GM12864 (cell line): ENCODE measurements around the gene ZNF385B.

ENCODE experiments used
- DNase-seq: peaks from one replicate; pipeline ENCODE4 v3.0.0-alpha.2; 2011; ENCODE audit warnings: low read depth
- H3K4me3 ChIP-seq: 2 replicates; pipeline ENCODE4 v1.5.1; 2011; ENCODE audit warnings: mild to moderate bottlenecking, low read depth, low read length, control low read depth
- CTCF ChIP-seq: IDR thresholded peaks from 2 replicates; pipeline ENCODE4 v1.5.1; 2011; ENCODE audit warnings: low read depth, mild to moderate bottlenecking, moderate library complexity, low read length, control low read depth, inconsistent platforms; ENCODE audit errors: missing control alignments

ZNF385B gene

GRCh38 chr2:179773986-179774385, 87.4 kb downstream of the ZNF385B start:
- TF ChIP-seq CTCF = no peak
- DNase-seq = no peak
- H3K4me3 ChIP-seq = no peak overlapping the region

GRCh38 chr2:179772346-179772745, 89.1 kb downstream of the ZNF385B start:
- no peak for DNase-seq
- no peak overlapping the region for H3K4me3 ChIP-seq
- TF ChIP-seq CTCF = no peak

GRCh38 chr2:179771791-179772190, 89.6 kb downstream of the ZNF385B start:
- no peak for TF ChIP-seq CTCF
- no peak for DNase-seq
- no peak overlapping the region for H3K4me3 ChIP-seq

GRCh38 chr2:179770029-179770428, 91.4 kb downstream of the ZNF385B start:
- no peak for TF ChIP-seq CTCF
- no peak for DNase-seq

GRCh38 chr2:179769323-179769722, 92.1 kb downstream of the ZNF385B start:
- DNase-seq = no peak

More at GRCh38 chr2:179770029-179770428, 91.4 kb downstream of the ZNF385B start:
- H3K4me3 ChIP-seq = no peak overlapping the region

GRCh38 chr2:179768765-179769164, 92.6 kb downstream of the ZNF385B start:
- TF ChIP-seq CTCF = no peak
- no peak for DNase-seq
- no peak overlapping the region for H3K4me3 ChIP-seq

More at GRCh38 chr2:179769323-179769722, 92.1 kb downstream of the ZNF385B start:
- no peak overlapping the region for H3K4me3 ChIP-seq
- TF ChIP-seq CTCF = no peak

- no peak for TF ChIP-seq CTCF
- DNase-seq = no peak
- H3K4me3 ChIP-seq = no peak overlapping the region
Measured at GRCh38 chr2:179765666-179766065, 95.7 kb downstream of the ZNF385B start.
